Stimulated activated CD4-positive, alpha-beta T cell treated with anti-CD3 and anti-CD28 coated beads, Interleukin-1b, Interleukin-23, amount 100 ng/mL, for 1 hour (primary cell): ENCODE results near the gene DISC1.
"Not testable (repeated sequence)": the region's sequence is repeated elsewhere in the genome, so short reads cannot be mapped to it uniquely, and the experiment has no call there.

Experiments
- DNase-seq, 2 donors: peaks; one replicate each; pipeline ENCODE4 v3.0.0-alpha.2; 2020; ENCODE audit warnings: low read depth in 2 of 2

The DISC1 gene

GRCh38 chr1:231668826-231669225 is 42.2 kb downstream of the DISC1 start:
- DNase-seq: no peak

GRCh38 chr1:231669864-231670621 is 43.5 kb downstream of the DISC1 start:
- not testable (repeated sequence) for DNase-seq

GRCh38 chr1:231670755-231671154 is 44.2 kb downstream of the DISC1 start:
- DNase-seq: no peak

GRCh38 chr1:231674575-231674974 is 48.0 kb downstream of the DISC1 start:
- DNase-seq: no peak

- DNase-seq: no peak
These were observed 49.9 kb downstream of the DISC1 start for GRCh38 chr1:231676487-231676886.

- DNase-seq: no peak
These were observed 50.9 kb downstream of the DISC1 start for GRCh38 chr1:231677442-231677841.

GRCh38 chr1:231678011-231678432 is 51.4 kb downstream of the DISC1 start:
- DNase-seq: no peak

- no peak for DNase-seq
These were observed 52.5 kb downstream of the DISC1 start for GRCh38 chr1:231679109-231679508.

GRCh38 chr1:231681006-231681405 is 54.4 kb downstream of the DISC1 start:
- DNase-seq: no peak

GRCh38 chr1:231682779-231683178 is 56.2 kb downstream of the DISC1 start:
- no peak for DNase-seq

- no peak for DNase-seq
These were observed 57.0 kb downstream of the DISC1 start for GRCh38 chr1:231683439-231684165.

GRCh38 chr1:231684356-231685244 is 58.0 kb downstream of the DISC1 start:
- DNase-seq: no peak

GRCh38 chr1:231686384-231686783 is 59.8 kb downstream of the DISC1 start:
- DNase-seq: no peak

GRCh38 chr1:231688989-231689388 is 62.4 kb downstream of the DISC1 start:
- DNase-seq: no peak

GRCh38 chr1:231690059-231690458 is 63.5 kb downstream of the DISC1 start:
- no peak for DNase-seq

- no peak for DNase-seq
These were observed 65.1 kb downstream of the DISC1 start for GRCh38 chr1:231691618-231692259.

GRCh38 chr1:231693361-231694074 is 66.9 kb downstream of the DISC1 start:
- no peak for DNase-seq

- no peak for DNase-seq
These were observed 67.5 kb downstream of the DISC1 start for GRCh38 chr1:231694075-231694431.

GRCh38 chr1:231694465-231695077 is 68.0 kb downstream of the DISC1 start:
- DNase-seq: no peak

GRCh38 chr1:231695439-231696255 is 69.1 kb downstream of the DISC1 start:
- DNase-seq: no peak
